ENCODE measurements around the gene SLC12A6. TPM values are rescaled to one million over a fixed set of nuclear protein-coding genes. Genes with fewer than 3 reads are reported as not detected.
A peak's percentile ranks its signal among the peaks of the same experiment; 100 is the strongest.

SLC12A6 gene
- total and polyA plus RNA-seq, 8 donors: 25.3 to 47.4 (median 29.7) TPM

GRCh38 chr15:34223904-34224596 lies 113.5 kb downstream of the SLC12A6 start:
- H3K4me3 ChIP-seq: peak overlapping the region; percentile 84 to 87
- TF ChIP-seq, protein P1, sequence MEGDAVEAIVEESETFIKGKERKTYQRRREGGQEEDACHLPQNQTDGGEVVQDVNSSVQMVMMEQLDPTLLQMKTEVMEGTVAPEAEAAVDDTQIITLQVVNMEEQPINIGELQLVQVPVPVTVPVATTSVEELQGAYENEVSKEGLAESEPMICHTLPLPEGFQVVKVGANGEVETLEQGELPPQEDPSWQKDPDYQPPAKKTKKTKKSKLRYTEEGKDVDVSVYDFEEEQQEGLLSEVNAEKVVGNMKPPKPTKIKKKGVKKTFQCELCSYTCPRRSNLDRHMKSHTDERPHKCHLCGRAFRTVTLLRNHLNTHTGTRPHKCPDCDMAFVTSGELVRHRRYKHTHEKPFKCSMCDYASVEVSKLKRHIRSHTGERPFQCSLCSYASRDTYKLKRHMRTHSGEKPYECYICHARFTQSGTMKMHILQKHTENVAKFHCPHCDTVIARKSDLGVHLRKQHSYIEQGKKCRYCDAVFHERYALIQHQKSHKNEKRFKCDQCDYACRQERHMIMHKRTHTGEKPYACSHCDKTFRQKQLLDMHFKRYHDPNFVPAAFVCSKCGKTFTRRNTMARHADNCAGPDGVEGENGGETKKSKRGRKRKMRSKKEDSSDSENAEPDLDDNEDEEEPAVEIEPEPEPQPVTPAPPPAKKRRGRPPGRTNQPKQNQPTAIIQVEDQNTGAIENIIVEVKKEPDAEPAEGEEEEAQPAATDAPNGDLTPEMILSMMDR (IDR thresholded peaks at IDR 0.05): no peak
- DNase-seq: no peak
- peak; percentile 51 for ATAC-seq
- intact Hi-C loops (cut with DNase I): no loop called here
- H3K27me3 ChIP-seq: no peaks in the 10 kb centered on the region
- peaks cover 0 to 18% of the 10 kb centered on the region in 2 donors for H3K36me3 ChIP-seq
- H3K4me1 ChIP-seq: peaks cover 11 to 26% of the 10 kb centered on the region in 2 donors
- peak overlapping the region; percentile 86 to 92 for H3K27ac ChIP-seq
- no peaks in the 10 kb centered on the region for H3K9me3 ChIP-seq

GRCh38 chr15:34217587-34218225 lies 119.9 kb downstream of the SLC12A6 start:
- intact Hi-C loops (cut with DNase I): loop anchor here in 1 of 2 donors (10.0 kb wide), 1 partner anchor 153 kb away; no protein-coding TSS in a partner anchor
- Histone ChIP-seq H3K27me3 (no peaks in the 10 kb centered on the region), H3K27ac (no peak overlapping the region), H3K9me3 (no peaks in the 10 kb centered on the region), H3K4me1 (no peaks in the 10 kb centered on the region), H3K4me3 (no peak overlapping the region), H3K36me3 (no peaks in the 10 kb centered on the region)
- TF ChIP-seq, protein P1 (IDR thresholded peaks at IDR 0.05): no peak
- DNase-seq: no peak
- ATAC-seq: no peak

DNA sequence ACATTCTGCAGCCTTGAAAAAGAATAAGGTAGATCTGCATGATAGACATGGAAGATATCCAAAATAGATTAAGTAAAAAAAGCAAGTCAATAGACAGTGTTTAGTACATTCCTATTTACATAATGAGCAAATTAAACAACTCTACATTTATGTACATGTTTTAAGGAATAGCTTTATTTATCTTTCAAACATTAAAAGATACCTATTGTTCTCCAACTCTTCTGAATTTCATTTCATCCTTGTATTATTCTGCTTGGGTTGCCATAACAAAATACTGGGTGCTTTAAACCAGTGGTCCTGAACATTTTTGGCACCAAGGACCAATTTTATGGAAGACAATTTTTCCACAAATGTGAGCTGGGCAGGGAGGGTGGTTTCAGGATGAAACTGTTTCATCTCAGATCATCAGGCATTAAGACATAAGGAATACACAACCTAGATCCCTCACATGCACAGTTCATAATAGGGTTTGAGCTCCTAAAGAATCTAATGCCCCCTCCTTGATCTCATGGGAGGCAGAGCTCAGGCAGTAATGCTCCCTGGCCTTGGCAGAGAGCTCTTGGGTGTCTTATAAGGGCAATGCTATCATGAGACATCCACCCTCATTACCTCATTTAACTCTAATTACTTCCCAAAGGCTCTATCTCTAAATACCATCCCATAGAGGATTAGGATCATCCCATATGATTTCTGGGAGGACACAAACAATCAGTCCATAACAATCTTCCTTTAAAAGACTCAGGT lies 120.9 kb downstream of the SLC12A6 start:
- no peak for ATAC-seq
- intact Hi-C loops (cut with DNase I): loop anchor here in 1 of 2 donors (10.0 kb wide), 1 partner anchor 152 kb away; no protein-coding TSS in a partner anchor

DNA sequence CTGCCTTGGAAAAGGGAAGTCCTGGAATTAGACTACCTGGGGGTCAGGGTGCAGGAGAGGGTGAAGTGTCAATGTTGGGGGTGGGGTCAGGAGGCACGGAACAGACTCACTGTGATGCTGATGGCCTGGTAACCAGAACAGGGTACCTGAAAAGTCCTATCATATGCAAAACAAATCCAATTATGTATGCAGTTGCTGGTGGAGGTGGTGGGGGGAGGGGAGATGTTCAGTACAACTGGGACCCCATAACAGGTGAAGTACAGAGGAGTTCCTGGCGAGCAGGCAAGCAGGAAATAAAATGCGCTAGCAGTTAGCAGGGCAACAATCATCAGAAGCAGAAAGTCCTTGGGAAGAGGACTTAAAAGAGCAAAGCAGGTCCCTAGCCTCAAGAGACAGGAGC lies 123.4 kb downstream of the SLC12A6 start:
- ATAC-seq: no peak
- Histone ChIP-seq H3K4me3 (no peak overlapping the region), H3K4me1 (peaks cover under 1 to 4% of the 10 kb centered on the region in 2 donors), H3K27ac (no peak overlapping the region), H3K36me3 (no peaks in the 10 kb centered on the region), H3K27me3 (no peaks in the 10 kb centered on the region), H3K9me3 (no peaks in the 10 kb centered on the region)
- TF ChIP-seq, protein P1 (IDR thresholded peaks at IDR 0.05): no peak
- DNase-seq: no peak
- intact Hi-C loops (cut with DNase I): loop anchor here in 1 of 2 donors (5.0 to 10.0 kb wide), 2 partner anchors 102 to 149 kb away; no protein-coding TSS in a partner anchor

More for the DNA sequence above, 120.9 kb downstream of the SLC12A6 start:
- H3K4me3 ChIP-seq: no peak overlapping the region
- no peak for DNase-seq
- TF ChIP-seq, protein P1 (IDR thresholded peaks at IDR 0.05): no peak
- H3K4me1 ChIP-seq: no peaks in the 10 kb centered on the region
- H3K36me3 ChIP-seq: no peaks in the 10 kb centered on the region
- H3K27me3 ChIP-seq: no peaks in the 10 kb centered on the region
- H3K9me3 ChIP-seq: no peaks in the 10 kb centered on the region
- no peak overlapping the region for H3K27ac ChIP-seq

All from left lung (tissue), 10 donors.